Measurements from ENCODE around the gene MAP7.

MAP7 gene

GRCh38 chr6:136532030-136532429 lies 18.2 kb downstream of the MAP7 start:
- DNase-seq (ENCODE audit: low read depth, low spot score): no peak

GRCh38 chr6:136529710-136530109 lies 20.5 kb downstream of the MAP7 start:
- no peak for DNase-seq (ENCODE audit: low read depth, low spot score)

GRCh38 chr6:136528477-136528876 lies 21.7 kb downstream of the MAP7 start:
- DNase-seq (ENCODE audit: low read depth, low spot score): no peak

GRCh38 chr6:136527831-136528230 lies 22.4 kb downstream of the MAP7 start:
- no peak for DNase-seq (ENCODE audit: low read depth, low spot score)

GRCh38 chr6:136526937-136527336 lies 23.3 kb downstream of the MAP7 start:
- DNase-seq (ENCODE audit: low read depth, low spot score): no peak

- peak; percentile 52 for DNase-seq (ENCODE audit: low read depth, low spot score)
Measured at GRCh38 chr6:136526196-136526930, 23.9 kb downstream of the MAP7 start.

GRCh38 chr6:136525586-136526195 lies 24.5 kb downstream of the MAP7 start:
- no peak for DNase-seq (ENCODE audit: low read depth, low spot score)

- no peak for DNase-seq (ENCODE audit: low read depth, low spot score)
Measured at GRCh38 chr6:136524936-136525413, 25.2 kb downstream of the MAP7 start.

GRCh38 chr6:136524339-136524935 lies 25.8 kb downstream of the MAP7 start:
- no peak for DNase-seq (ENCODE audit: low read depth, low spot score)

GRCh38 chr6:136523196-136523595 lies 27.0 kb downstream of the MAP7 start:
- DNase-seq (ENCODE audit: low read depth, low spot score): no peak

GRCh38 chr6:136522636-136523035 lies 27.6 kb downstream of the MAP7 start:
- DNase-seq (ENCODE audit: low read depth, low spot score): no peak

- DNase-seq (ENCODE audit: low read depth, low spot score): no peak
Measured at GRCh38 chr6:136521911-136522310, 28.3 kb downstream of the MAP7 start.

GRCh38 chr6:136521427-136521826 lies 28.8 kb downstream of the MAP7 start:
- DNase-seq (ENCODE audit: low read depth, low spot score): no peak

GRCh38 chr6:136520517-136520916 lies 29.7 kb downstream of the MAP7 start:
- no peak for DNase-seq (ENCODE audit: low read depth, low spot score)

GRCh38 chr6:136517582-136517981 lies 32.6 kb downstream of the MAP7 start:
- no peak for DNase-seq (ENCODE audit: low read depth, low spot score)

- DNase-seq (ENCODE audit: low read depth, low spot score): no peak
Measured at GRCh38 chr6:136517002-136517401, 33.2 kb downstream of the MAP7 start.

- DNase-seq (ENCODE audit: low read depth, low spot score): no peak
Measured at GRCh38 chr6:136514591-136514990, 35.6 kb downstream of the MAP7 start.

- DNase-seq (ENCODE audit: low read depth, low spot score): no peak
Measured at GRCh38 chr6:136511926-136512325, 38.3 kb downstream of the MAP7 start.

- DNase-seq (ENCODE audit: low read depth, low spot score): no peak
Measured at GRCh38 chr6:136511397-136511796, 38.8 kb downstream of the MAP7 start.

- DNase-seq (ENCODE audit: low read depth, low spot score): no peak
Measured at GRCh38 chr6:136510782-136511181, 39.4 kb downstream of the MAP7 start.

- DNase-seq (ENCODE audit: low read depth, low spot score): no peak
Measured at GRCh38 chr6:136510299-136510698, 39.9 kb downstream of the MAP7 start.

GRCh38 chr6:136508725-136509392 lies 41.4 kb downstream of the MAP7 start:
- DNase-seq (ENCODE audit: low read depth, low spot score): no peak

Measured in iPS DF 19.7 (cell line).